Measurements from ENCODE around the gene ZNF724. TPM values are rescaled to one million over a fixed set of nuclear protein-coding genes. Genes with fewer than 3 reads are reported as not detected.
A peak's percentile ranks its signal among the peaks of the same experiment; 100 is the strongest.

The ZNF724 gene
- total and polyA plus RNA-seq, 2 of the 13 experiments (the other 11 are each of a cell fraction or from before 2014, with no cell fraction given), result 1.5 to 15.0 TPM

- no peak for TF ChIP-seq ZFP90 (CRISPR knock-in tag; IDR thresholded peaks at IDR 0.05; ENCODE audit: borderline replicate concordance)
- no peak for TF ChIP-seq NCOA1 (CRISPR knock-in tag; IDR thresholded peaks at IDR 0.05)
- no peak for TF ChIP-seq NONO (IDR thresholded peaks at IDR 0.05)
- TF ChIP-seq NONO (CRISPR knock-in tag; conservative IDR thresholded peaks at IDR 0.05), result no peak
- peak; percentile 61 for TF ChIP-seq NCOA2 (CRISPR knock-in tag; IDR thresholded peaks at IDR 0.05)
- TF ChIP-seq NRL (CRISPR knock-in tag; IDR thresholded peaks at IDR 0.05; ENCODE audit: borderline replicate concordance), result no peak
- TF ChIP-seq SYNCRIP (IDR thresholded peaks at IDR 0.05; ENCODE audit: insufficient read depth, low read depth, low read length), result no peak
- TF ChIP-seq RFXANK (CRISPR knock-in tag; IDR thresholded peaks at IDR 0.05), result no peak
- TF ChIP-seq ZBTB10 (CRISPR knock-in tag; IDR thresholded peaks at IDR 0.05; ENCODE audit: borderline replicate concordance), result no peak
- no peak for TF ChIP-seq PATZ1 (CRISPR knock-in tag; IDR thresholded peaks at IDR 0.05)
- TF ChIP-seq ZNF296 (CRISPR knock-in tag; conservative IDR thresholded peaks at IDR 0.05), result no peak
- TF ChIP-seq ARID5B (CRISPR knock-in tag; IDR thresholded peaks at IDR 0.05), result peak; percentile 60
- TF ChIP-seq BRD4 (CRISPR knock-in tag; IDR thresholded peaks at IDR 0.05), result no peak
- no peak for TF ChIP-seq GMEB1 (CRISPR knock-in tag; IDR thresholded peaks at IDR 0.05; ENCODE audit: borderline replicate concordance)
- no peak for TF ChIP-seq SRSF1 (optimal IDR thresholded peaks at IDR 0.05; ENCODE audit: low read depth, low read length)
- TF ChIP-seq CAMTA2 (CRISPR knock-in tag; IDR thresholded peaks at IDR 0.05; ENCODE audit: borderline replicate concordance), result no peak
- no peak for TF ChIP-seq DZIP1 (CRISPR knock-in tag; IDR thresholded peaks at IDR 0.05)
Measured at GRCh38 chr19:23261496-23262020, 11.4 kb upstream of the ZNF724 start (continued).
